ENCODE data around the gene LTB4R. TPM values are rescaled to one million over a fixed set of nuclear protein-coding genes. Genes with fewer than 3 reads are reported as not detected.
A peak's percentile ranks its signal among the peaks of the same experiment; 100 is the strongest.
"Not testable (repeated sequence)": the region's sequence is repeated elsewhere in the genome, so short reads cannot be mapped to it uniquely, and the experiment has no call there.

LTB4R gene
- polyA plus RNA-seq, 3 donors, result 2.4 to 2.9 (median 2.9) TPM

GRCh38 chr14:24317141-24317928 is 6.0 kb downstream of the LTB4R start:
- DNase-seq (ENCODE audit: low read depth in 3 of 3, low spot score in 2 of 3), result no peak

DNA sequence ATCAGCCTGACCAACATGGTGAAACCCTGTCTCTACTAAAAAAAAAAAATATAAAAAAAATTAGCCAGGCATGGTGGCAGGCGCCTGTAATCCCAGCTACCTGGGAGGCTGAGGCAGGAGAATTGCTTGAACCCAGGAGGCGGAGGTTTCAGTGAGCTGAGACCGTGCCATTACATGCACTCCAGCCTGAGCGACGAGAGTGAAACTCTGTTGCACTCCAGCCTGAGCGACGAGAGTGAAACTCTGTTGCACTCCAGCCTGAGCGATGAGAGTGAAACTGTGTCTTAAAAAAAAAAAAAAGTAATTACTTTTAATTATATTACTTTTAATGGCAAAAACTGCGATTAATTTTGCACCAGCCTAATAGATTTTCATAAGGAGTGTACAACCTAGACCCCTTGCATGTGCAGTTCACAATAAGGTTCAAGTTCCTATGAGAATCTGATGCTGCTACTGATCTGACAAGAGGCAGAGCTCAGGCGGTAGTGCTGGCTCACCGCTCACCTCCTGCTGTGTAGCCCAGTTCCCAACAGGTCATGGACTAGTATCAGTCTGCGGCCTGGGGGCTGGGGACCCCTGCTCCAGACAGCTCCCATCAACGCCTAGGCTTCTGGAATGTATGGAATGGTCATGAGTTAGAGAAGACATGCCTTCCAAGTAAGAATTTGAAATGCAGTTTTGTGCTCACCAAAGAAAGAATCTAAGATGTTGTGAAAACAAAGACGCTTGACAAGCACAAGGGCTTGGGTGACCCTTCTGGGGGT is 10.1 kb downstream of the LTB4R start:
- no peak for DNase-seq (ENCODE audit: low read depth in 3 of 3, low spot score in 2 of 3)

DNA sequence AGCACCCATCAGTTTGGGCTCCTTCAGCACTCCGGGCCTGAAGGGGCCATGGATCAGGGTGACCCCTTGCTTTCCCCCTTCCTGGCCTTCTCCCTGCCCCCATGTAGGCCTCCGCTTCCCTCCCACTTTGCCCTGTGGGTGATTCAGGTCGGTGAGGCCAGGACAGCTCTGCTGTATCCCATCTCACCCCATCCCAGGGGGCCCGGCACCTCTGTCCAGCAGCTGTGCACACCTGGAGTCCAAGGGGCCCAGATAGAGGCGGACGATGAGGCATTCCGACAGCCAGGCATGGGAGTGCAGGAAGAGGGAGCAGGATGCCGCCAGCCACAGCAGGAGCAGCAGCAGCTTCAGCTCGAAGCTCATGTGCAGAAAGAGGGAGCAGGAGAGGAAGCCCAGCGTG is 11.4 kb downstream of the LTB4R start:
- DNase-seq (ENCODE audit: low read depth in 3 of 3, low spot score in 2 of 3), result no peak

GRCh38 chr14:24323341-24323740 is 12.0 kb downstream of the LTB4R start:
- no peak for DNase-seq (ENCODE audit: low read depth in 3 of 3, low spot score in 2 of 3)

GRCh38 chr14:24324024-24324423 is 12.7 kb downstream of the LTB4R start:
- no peak for DNase-seq (ENCODE audit: low read depth in 3 of 3, low spot score in 2 of 3)

GRCh38 chr14:24325041-24325530 is 13.8 kb downstream of the LTB4R start:
- DNase-seq (ENCODE audit: low read depth in 3 of 3, low spot score in 2 of 3), result no peak

- no peak for DNase-seq (ENCODE audit: low read depth in 3 of 3, low spot score in 2 of 3)
These were observed 14.7 kb downstream of the LTB4R start for GRCh38 chr14:24325963-24326362.

DNA sequence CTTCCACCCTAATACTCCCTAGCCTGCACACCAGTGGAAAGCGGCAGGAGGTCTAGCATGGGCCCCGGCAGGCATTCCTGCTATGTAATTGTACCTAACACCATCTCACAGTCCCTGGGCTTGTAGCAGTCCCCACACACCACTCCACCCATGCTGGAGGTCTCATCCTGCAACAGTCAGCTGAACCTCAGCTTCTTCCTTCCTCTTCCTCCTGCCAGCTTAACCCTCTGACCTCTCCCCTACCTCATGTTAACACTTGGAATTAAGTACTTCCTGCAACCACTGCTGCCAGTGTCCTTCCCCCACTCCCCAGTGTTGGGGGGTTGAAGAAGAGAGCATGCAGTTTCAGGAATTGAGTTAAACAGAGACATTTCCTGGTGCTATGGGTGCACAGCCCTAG is 16.0 kb downstream of the LTB4R start:
- DNase-seq (ENCODE audit: low read depth in 3 of 3, low spot score in 2 of 3), result no peak

- DNase-seq (ENCODE audit: low read depth in 3 of 3, low spot score in 2 of 3), result not testable (repeated sequence)
These were observed 16.6 kb downstream of the LTB4R start for GRCh38 chr14:24327914-24328313.

DNA sequence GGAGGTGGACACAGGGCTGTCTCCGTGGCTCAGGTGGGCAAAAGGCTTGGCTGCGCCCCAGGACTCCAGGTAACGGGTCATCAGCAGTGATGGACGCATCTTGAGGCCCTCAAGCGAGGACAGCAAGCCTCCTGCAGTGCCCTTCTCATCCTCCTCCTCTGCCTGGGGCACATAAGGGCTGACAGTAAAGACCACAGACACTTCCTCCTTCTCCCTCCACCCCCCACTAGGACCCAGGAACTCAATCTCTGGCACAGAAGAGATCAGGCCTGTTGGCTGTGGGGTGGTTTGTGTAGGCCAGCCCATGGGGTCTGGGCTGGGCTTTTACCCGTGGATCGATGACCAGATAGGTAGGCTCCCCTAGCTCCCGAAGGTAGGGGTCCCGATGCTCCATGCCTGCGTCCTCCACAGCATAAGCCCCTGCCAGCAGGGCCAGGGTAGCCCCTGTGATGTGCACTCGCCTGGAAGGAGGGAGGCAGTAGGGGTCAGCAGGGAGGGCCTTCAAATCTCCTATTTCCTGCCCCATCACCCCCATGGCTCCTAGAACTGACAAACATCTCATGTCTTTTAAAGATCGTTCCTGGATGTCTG is 17.9 kb downstream of the LTB4R start:
- no peak for DNase-seq (ENCODE audit: low read depth in 3 of 3, low spot score in 2 of 3)

GRCh38 chr14:24329736-24330135 is 18.4 kb downstream of the LTB4R start:
- no peak for DNase-seq (ENCODE audit: low read depth in 3 of 3, low spot score in 2 of 3)

- no peak for DNase-seq (ENCODE audit: low read depth in 3 of 3, low spot score in 2 of 3)
These were observed 19.8 kb downstream of the LTB4R start for GRCh38 chr14:24330973-24331674.

- DNase-seq (ENCODE audit: low read depth in 3 of 3, low spot score in 2 of 3), result no peak
These were observed 20.5 kb downstream of the LTB4R start for GRCh38 chr14:24331731-24332267.

GRCh38 chr14:24332268-24332993 is 21.1 kb downstream of the LTB4R start:
- DNase-seq (ENCODE audit: low read depth in 3 of 3, low spot score in 2 of 3), result no peak

GRCh38 chr14:24334431-24335291 is 23.4 kb downstream of the LTB4R start, which contains the start of gene ADCY4:
Gene ADCY4, minus strand, starts transcription at chr14:24335071. Its CDS starts 419 bp downstream, at chr14:24334652.
- no peak for DNase-seq (ENCODE audit: low read depth in 3 of 3, low spot score in 2 of 3)

DNA sequence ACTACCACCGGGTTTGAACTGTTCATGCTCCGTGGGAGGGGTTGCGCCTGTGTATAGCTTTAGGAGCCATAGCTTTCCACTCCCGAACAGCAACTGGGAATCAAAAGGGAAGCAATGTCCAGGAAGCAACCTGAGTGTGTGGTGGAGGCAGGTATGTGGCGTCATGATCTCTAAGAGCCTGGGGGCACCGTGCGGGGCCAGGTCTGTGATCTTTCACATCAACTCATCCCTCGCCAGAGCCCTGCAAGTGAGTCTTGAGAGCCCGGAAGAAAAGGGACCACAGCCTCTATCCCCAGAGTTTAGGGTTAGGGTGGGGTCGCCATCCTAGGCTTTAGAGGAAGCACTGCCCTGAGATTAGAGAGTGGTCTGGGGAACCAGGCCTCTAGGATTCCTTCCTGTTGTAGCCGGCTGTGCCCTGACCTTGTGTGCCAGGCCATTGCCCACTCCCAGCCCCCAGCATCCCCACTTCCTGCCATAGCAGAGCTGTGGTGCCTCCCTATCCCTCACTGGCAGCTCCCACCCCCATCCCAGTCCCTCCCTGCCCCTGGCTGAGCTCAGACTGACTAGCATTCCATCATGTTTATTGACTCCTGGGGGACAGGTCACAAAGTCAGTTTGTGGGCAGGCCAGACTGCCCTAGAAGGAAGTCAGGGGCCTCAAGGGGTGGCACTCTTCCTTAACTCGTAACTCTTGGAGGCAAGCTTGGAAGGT is 24.3 kb downstream of the LTB4R start:
- DNase-seq (ENCODE audit: low read depth in 3 of 3, low spot score in 2 of 3), result peak in 1 of 3 donors; percentile 19

- no peak for DNase-seq (ENCODE audit: low read depth in 3 of 3, low spot score in 2 of 3)
These were observed 26.0 kb downstream of the LTB4R start for GRCh38 chr14:24337144-24337823.

DNA sequence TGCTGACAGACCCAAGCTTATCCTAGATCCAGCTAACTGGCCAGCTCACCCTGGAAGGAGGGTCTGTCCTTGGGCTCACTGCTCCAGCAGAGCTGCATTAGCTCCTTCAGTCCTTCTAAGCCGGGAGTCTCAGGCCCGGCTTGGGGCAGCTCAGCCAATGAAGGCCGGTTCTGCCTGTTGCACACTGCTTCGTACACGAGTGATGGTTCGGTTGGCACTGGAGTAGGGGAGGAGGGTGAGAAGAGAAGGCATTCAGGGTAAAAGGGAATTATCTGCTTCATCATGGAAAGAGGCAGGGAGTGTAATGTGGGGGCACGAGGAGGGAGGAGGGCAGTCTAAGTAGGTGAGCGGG is 26.5 kb downstream of the LTB4R start:
- no peak for DNase-seq (ENCODE audit: low read depth in 3 of 3, low spot score in 2 of 3)

Measured in right renal cortex interstitium (tissue), 3 donors.